Measurements from ENCODE around the gene PITPNC1. TPM values are rescaled to one million over a fixed set of nuclear protein-coding genes. Genes with fewer than 3 reads are reported as not detected.

The PITPNC1 gene
- total RNA-seq, 1 experiment from 2014 or later = 37.5 TPM

GRCh38 chr17:67375716-67376115 lies 1.4 kb upstream of the PITPNC1 start:
- no peak overlapping the region for H3K18ac ChIP-seq (ENCODE audit: insufficient read length, low read depth, low read length)
- H3T11ph ChIP-seq (ENCODE audit: low read length) = no peak overlapping the region
- no peaks in the 10 kb centered on the region for H3K9me3 ChIP-seq (ENCODE audit: control insufficient read depth, low read depth, low read length)
- H3K27me3 ChIP-seq (ENCODE audit: insufficient read depth, low read length) = no peaks in the 10 kb centered on the region
- no peak overlapping the region for H2BK20ac ChIP-seq (ENCODE audit: low read depth, low read length, poor library complexity, severe bottlenecking)
- peaks cover 8 to 12% of the 10 kb centered on the region in 2 experiments for H3K9me3 Mint-ChIP-seq
- peaks cover 31% of the 10 kb centered on the region in 2 experiments for H3K4me1 Mint-ChIP-seq
- H3K79me1 ChIP-seq (ENCODE audit: insufficient read depth, low read depth, low read length, poor library complexity, severe bottlenecking) = no peaks in the 10 kb centered on the region
- H3K27me3 Mint-ChIP-seq (ENCODE audit: low read depth) = no peaks in the 10 kb centered on the region
- no peak for DNase-seq
- H3K4ac ChIP-seq (ENCODE audit: low read depth, low read length) = no peak overlapping the region
- H2BK5ac ChIP-seq (ENCODE audit: insufficient read length, low read length) = no peak overlapping the region
- peaks cover 2% of the 10 kb centered on the region; the same call in 1 of the 2 replicates for H3K4me1 ChIP-seq (ENCODE audit: insufficient read depth, low read length)
- H4K8ac ChIP-seq (replicated peaks; ENCODE audit: insufficient read length, low read depth, low read length) = no peak overlapping the region
- H3K36me3 Mint-ChIP-seq (ENCODE audit: insufficient read depth in 1 of 3, low read depth in 3 of 3) = peaks cover 15 to 16% (median 15%) of the 10 kb centered on the region in 3 experiments
- peaks cover 3% of the 10 kb centered on the region; the same call in 1 of the 2 replicates for H3K79me2 ChIP-seq (ENCODE audit: insufficient read depth, low read length)
- H3K4me3 Mint-ChIP-seq = peak overlapping the region; percentile 81 to 88
- H2BK120ac ChIP-seq (ENCODE audit: low read depth, low read length, poor library complexity, severe bottlenecking) = no peak overlapping the region
- H2AK5ac ChIP-seq (ENCODE audit: insufficient read length, low read length) = no peak overlapping the region
- H3K9ac ChIP-seq (ENCODE audit: extremely low read depth, insufficient read length, low read length) = no peak overlapping the region
- H3K23me2 ChIP-seq (ENCODE audit: insufficient read length, low read depth, low read length, poor library complexity, severe bottlenecking) = peaks cover 11% of the 10 kb centered on the region
- H3K23ac ChIP-seq (ENCODE audit: insufficient read length, low read depth, low read length) = no peak overlapping the region
- TF ChIP-seq CTCF (conservative IDR thresholded peaks at IDR 0.05) = no peak
- H4K91ac ChIP-seq (ENCODE audit: insufficient read length, low read depth, low read length) = no peak overlapping the region
- no peak overlapping the region for H2BK12ac ChIP-seq (ENCODE audit: insufficient read length, low read depth, low read length)
- H3K4me2 ChIP-seq (ENCODE audit: insufficient read depth, insufficient read length, low read length) = no peak overlapping the region
- H2BK15ac ChIP-seq (ENCODE audit: low read depth, low read length) = no peak overlapping the region
- no peak overlapping the region for H3K27ac ChIP-seq (ENCODE audit: insufficient read length, low read depth, low read length)
- H3K27ac Mint-ChIP-seq = no peak overlapping the region
- H3K56ac ChIP-seq (ENCODE audit: insufficient read length, low read depth, low read length) = no peak overlapping the region
- no peak overlapping the region for H4K5ac ChIP-seq (ENCODE audit: insufficient read length, low read depth, low read length)
- no peak overlapping the region for H2AFZ ChIP-seq (ENCODE audit: low read length)
- no peaks in the 10 kb centered on the region for H4K20me1 ChIP-seq (ENCODE audit: control insufficient read depth, insufficient read depth, insufficient read length)
- no CpG with 5 or more reads among the region's 6 CpGs for WGBS (ENCODE audit: extremely low coverage, insufficient read length, low lambda C conversion rate)
- no peak overlapping the region for H3K14ac ChIP-seq (ENCODE audit: insufficient read depth, low read length)

All from H9 (cell line).